ENCODE data around the gene PTPN9.
A peak's percentile ranks its signal among the peaks of the same experiment; 100 is the strongest.
"Not testable (repeated sequence)": the region's sequence is repeated elsewhere in the genome, so short reads cannot be mapped to it uniquely, and the experiment has no call there.

Gene PTPN9

GRCh38 chr15:75597667-75598341 is 18.7 kb upstream of the PTPN9 start:
- Histone ChIP-seq H3K27me3 (ENCODE audit: control insufficient read depth, insufficient read depth, low read length) (no peaks in the 10 kb centered on the region), H3K4me3 (ENCODE audit: low read length) (no peak overlapping the region), H3K9me3 (ENCODE audit: control insufficient read depth, low read length) (no peaks in the 10 kb centered on the region), H3K4me1 (ENCODE audit: control insufficient read depth, insufficient read depth, low read length) (peaks cover 25% of the 10 kb centered on the region), H3K36me3 (ENCODE audit: control insufficient read depth, insufficient read depth, low read length) (no peaks in the 10 kb centered on the region), H3K9ac (ENCODE audit: low read length) (peak overlapping the region; percentile 42)

- no peaks in the 10 kb centered on the region for H3K27me3 ChIP-seq (ENCODE audit: control insufficient read depth, insufficient read depth, low read length)
- peaks cover 28% of the 10 kb centered on the region for H3K4me1 ChIP-seq (ENCODE audit: control insufficient read depth, insufficient read depth, low read length)
- H3K4me3 ChIP-seq (ENCODE audit: low read length), result no peak overlapping the region
- H3K9me3 ChIP-seq (ENCODE audit: control insufficient read depth, low read length), result no peaks in the 10 kb centered on the region
- no peak overlapping the region for H3K9ac ChIP-seq (ENCODE audit: low read length)
- H3K36me3 ChIP-seq (ENCODE audit: control insufficient read depth, insufficient read depth, low read length), result no peaks in the 10 kb centered on the region
These were observed 17.7 kb upstream of the PTPN9 start for GRCh38 chr15:75596703-75597345.

GRCh38 chr15:75594276-75594675 is 15.2 kb upstream of the PTPN9 start:
- Histone ChIP-seq H3K4me1 (ENCODE audit: control insufficient read depth, insufficient read depth, low read length) (peaks cover 27% of the 10 kb centered on the region), H3K9me3 (ENCODE audit: control insufficient read depth, low read length) (no peaks in the 10 kb centered on the region), H3K9ac (ENCODE audit: low read length) (no peak overlapping the region), H3K36me3 (ENCODE audit: control insufficient read depth, insufficient read depth, low read length) (no peaks in the 10 kb centered on the region), H3K4me3 (ENCODE audit: low read length) (no peak overlapping the region), H3K27me3 (ENCODE audit: control insufficient read depth, insufficient read depth, low read length) (no peaks in the 10 kb centered on the region)

- Histone ChIP-seq H3K27me3 (ENCODE audit: control insufficient read depth, insufficient read depth, low read length) (no peaks in the 10 kb centered on the region), H3K9me3 (ENCODE audit: control insufficient read depth, low read length) (no peaks in the 10 kb centered on the region), H3K4me1 (ENCODE audit: control insufficient read depth, insufficient read depth, low read length) (peaks cover 4% of the 10 kb centered on the region), H3K9ac (ENCODE audit: low read length) (no peak overlapping the region), H3K36me3 (ENCODE audit: control insufficient read depth, insufficient read depth, low read length) (no peaks in the 10 kb centered on the region), H3K4me3 (ENCODE audit: low read length) (no peak overlapping the region)
These were observed 12.7 kb upstream of the PTPN9 start for GRCh38 chr15:75591655-75592364.

GRCh38 chr15:75590239-75590638 is 11.1 kb upstream of the PTPN9 start:
- H3K9me3 ChIP-seq (ENCODE audit: control insufficient read depth, low read length), result no peaks in the 10 kb centered on the region
- H3K4me1 ChIP-seq (ENCODE audit: control insufficient read depth, insufficient read depth, low read length), result peaks cover 4% of the 10 kb centered on the region
- H3K4me3 ChIP-seq (ENCODE audit: low read length), result no peak overlapping the region
- no peaks in the 10 kb centered on the region for H3K36me3 ChIP-seq (ENCODE audit: control insufficient read depth, insufficient read depth, low read length)
- H3K9ac ChIP-seq (ENCODE audit: low read length), result no peak overlapping the region
- no peaks in the 10 kb centered on the region for H3K27me3 ChIP-seq (ENCODE audit: control insufficient read depth, insufficient read depth, low read length)

- Histone ChIP-seq H3K9ac (ENCODE audit: low read length) (no peak overlapping the region), H3K36me3 (ENCODE audit: control insufficient read depth, insufficient read depth, low read length) (no peaks in the 10 kb centered on the region), H3K4me3 (ENCODE audit: low read length) (no peak overlapping the region), H3K27me3 (ENCODE audit: control insufficient read depth, insufficient read depth, low read length) (no peaks in the 10 kb centered on the region), H3K9me3 (ENCODE audit: control insufficient read depth, low read length) (no peaks in the 10 kb centered on the region), H3K4me1 (ENCODE audit: control insufficient read depth, insufficient read depth, low read length) (peaks cover 4% of the 10 kb centered on the region)
These were observed 10.0 kb upstream of the PTPN9 start for GRCh38 chr15:75589071-75589470.

- H3K9ac ChIP-seq (ENCODE audit: low read length); H3K4me3 ChIP-seq (ENCODE audit: low read length); H3K27me3 ChIP-seq (ENCODE audit: control insufficient read depth, insufficient read depth, low read length); H3K4me1 ChIP-seq (ENCODE audit: control insufficient read depth, insufficient read depth, low read length); H3K36me3 ChIP-seq (ENCODE audit: control insufficient read depth, insufficient read depth, low read length); H3K9me3 ChIP-seq (ENCODE audit: control insufficient read depth, low read length): not testable (repeated sequence)
These were observed 7.3 kb upstream of the PTPN9 start for GRCh38 chr15:75586422-75586821.

- H3K9ac ChIP-seq (ENCODE audit: low read length), result no peak overlapping the region
- no peaks in the 10 kb centered on the region for H3K9me3 ChIP-seq (ENCODE audit: control insufficient read depth, low read length)
- peaks cover 4% of the 10 kb centered on the region for H3K4me1 ChIP-seq (ENCODE audit: control insufficient read depth, insufficient read depth, low read length)
- H3K4me3 ChIP-seq (ENCODE audit: low read length), result no peak overlapping the region
- no peaks in the 10 kb centered on the region for H3K36me3 ChIP-seq (ENCODE audit: control insufficient read depth, insufficient read depth, low read length)
- H3K27me3 ChIP-seq (ENCODE audit: control insufficient read depth, insufficient read depth, low read length), result no peaks in the 10 kb centered on the region
These were observed 5.0 kb upstream of the PTPN9 start for GRCh38 chr15:75584121-75584520.

- Histone ChIP-seq H3K4me3 (ENCODE audit: low read length) (no peak overlapping the region), H3K4me1 (ENCODE audit: control insufficient read depth, insufficient read depth, low read length) (peaks cover 4% of the 10 kb centered on the region), H3K36me3 (ENCODE audit: control insufficient read depth, insufficient read depth, low read length) (no peaks in the 10 kb centered on the region), H3K9ac (ENCODE audit: low read length) (no peak overlapping the region), H3K9me3 (ENCODE audit: control insufficient read depth, low read length) (no peaks in the 10 kb centered on the region), H3K27me3 (ENCODE audit: control insufficient read depth, insufficient read depth, low read length) (no peaks in the 10 kb centered on the region)
These were observed 4.6 kb upstream of the PTPN9 start for GRCh38 chr15:75583701-75584100.

GRCh38 chr15:75582943-75583342 is 3.8 kb upstream of the PTPN9 start:
- H3K27me3 ChIP-seq (ENCODE audit: control insufficient read depth, insufficient read depth, low read length); H3K9ac ChIP-seq (ENCODE audit: low read length); H3K4me1 ChIP-seq (ENCODE audit: control insufficient read depth, insufficient read depth, low read length); H3K36me3 ChIP-seq (ENCODE audit: control insufficient read depth, insufficient read depth, low read length); H3K9me3 ChIP-seq (ENCODE audit: control insufficient read depth, low read length); H3K4me3 ChIP-seq (ENCODE audit: low read length): not testable (repeated sequence)

- Histone ChIP-seq H3K9me3 (ENCODE audit: control insufficient read depth, low read length) (no peaks in the 10 kb centered on the region), H3K27me3 (ENCODE audit: control insufficient read depth, insufficient read depth, low read length) (no peaks in the 10 kb centered on the region), H3K9ac (ENCODE audit: low read length) (peak overlapping the region; percentile 96)
These were observed 755 bp downstream of the PTPN9 start for GRCh38 chr15:75578173-75578947.

More at GRCh38 chr15:75578173-75578947, 755 bp downstream of the PTPN9 start:
- H3K4me3 ChIP-seq (ENCODE audit: low read length), result peak overlapping the region; percentile 87
- no peaks in the 10 kb centered on the region for H3K36me3 ChIP-seq (ENCODE audit: control insufficient read depth, insufficient read depth, low read length)
- peaks cover 4% of the 10 kb centered on the region for H3K4me1 ChIP-seq (ENCODE audit: control insufficient read depth, insufficient read depth, low read length)

Measured in mucosa of stomach (tissue), 1 donor.